GM23248 (cell line): ENCODE data around the gene TERC. TPM values are rescaled to one million over a fixed set of nuclear protein-coding genes. Genes with fewer than 3 reads are reported as not detected.
"Not testable (repeated sequence)": the region's sequence is repeated elsewhere in the genome, so short reads cannot be mapped to it uniquely, and the experiment has no call there.

Source experiments
- DNase-seq: peaks from one replicate; pipeline ENCODE4 v3.0.0-alpha.2; 2015
- H2AFZ ChIP-seq: fragments of 200-600 bp; sonication (generic); 2 replicates; pipeline ENCODE4 v1.6.1; 2016; ENCODE audit warnings: antibody characterized with exemption
- H3F3A ChIP-seq: fragments of 200-600 bp; sonication (generic); 2 replicates; pipeline ENCODE4 v1.6.1; 2016; ENCODE audit warnings: mild to moderate bottlenecking, antibody characterized with exemption, mixed run types; ENCODE audit not compliant: insufficient read depth
- H3K27ac ChIP-seq: fragments of 200-600 bp; sonication (generic); 2 replicates; pipeline ENCODE4 v1.5.1; 2016; ENCODE audit warnings: mild to moderate bottlenecking
- H3K27me3 ChIP-seq: fragments of 200-600 bp; sonication (generic); replicated peaks from 2 replicates; pipeline ENCODE4 v1.6.1; 2016; ENCODE audit warnings: mild to moderate bottlenecking; ENCODE audit not compliant: insufficient read depth
- H3K36me3 ChIP-seq: fragments of 200-600 bp; sonication (generic); 2 replicates; pipeline ENCODE4 v1.6.1; 2016; ENCODE audit warnings: low read depth, mild to moderate bottlenecking
- H3K4me1 ChIP-seq: fragments of 200-600 bp; sonication (generic); 2 replicates; pipeline ENCODE4 v1.6.1; 2016; ENCODE audit warnings: mild to moderate bottlenecking; ENCODE audit not compliant: insufficient read depth
- H3K4me2 ChIP-seq: fragments of 200-600 bp; sonication (generic); one replicate; pipeline ENCODE4 v1.6.1; 2016; ENCODE audit warnings: mild to moderate bottlenecking; ENCODE audit not compliant: unreplicated experiment
- H3K4me3 ChIP-seq: fragments of 200-600 bp; sonication (generic); 2 replicates; pipeline ENCODE4 v1.5.1; 2016; ENCODE audit warnings: mild to moderate bottlenecking
- H3K79me2 ChIP-seq: fragments of 200-600 bp; sonication (generic); 2 replicates; pipeline ENCODE4 v1.6.1; 2016; ENCODE audit warnings: mild to moderate bottlenecking; ENCODE audit not compliant: insufficient read depth
- H3K9ac ChIP-seq: fragments of 200-600 bp; sonication (generic); 2 replicates; pipeline ENCODE4 v1.6.1; 2016; ENCODE audit warnings: mild to moderate bottlenecking
- H3K9me2 ChIP-seq: fragments of 200-600 bp; sonication (generic); 2 replicates; pipeline ENCODE4 v1.6.1; 2016; ENCODE audit warnings: mixed run types, mild to moderate bottlenecking, moderate library complexity; ENCODE audit not compliant: insufficient read depth
- H3K9me3 ChIP-seq: fragments of 200-600 bp; sonication (generic); one replicate; pipeline ENCODE4 v1.6.1; 2017; ENCODE audit warnings: low read depth
- H4K20me1 ChIP-seq: fragments of 200-600 bp; sonication (generic); 2 replicates; pipeline ENCODE4 v1.6.0; 2016; ENCODE audit not compliant: insufficient read depth
- EZH2 ChIP-seq: fragments of 200-600 bp; sonication (generic); IDR thresholded peaks from 2 replicates; pipeline ENCODE4 v1.6.1; 2018; ENCODE audit warnings: antibody characterized with exemption, mild to moderate bottlenecking; ENCODE audit not compliant: insufficient read depth, poor library complexity, severe bottlenecking
- EZH2phosphoT487 ChIP-seq: fragments of 200-600 bp; sonication (generic); IDR thresholded peaks from 2 replicates; pipeline ENCODE4 v1.6.1; 2018; ENCODE audit warnings: antibody characterized with exemption, moderate library complexity, mild to moderate bottlenecking, low read depth; ENCODE audit not compliant: insufficient read depth
- WGBS, 2 experiments: methylation state at CpG; one replicate each; pipeline ENCODE4 v1.1.6; 2015 to 2017; ENCODE audit warnings: low lambda C conversion rate in 2 of 2, low coverage in 1 of 2; ENCODE audit errors: missing lambda C conversion rate in 2 of 2; 5-methylcytosine and 5-hydroxymethylcytosine counted together
- in situ Hi-C: fragments of 300-500 bp; cut with MboI; formaldehyde crosslinking; loops from 2 replicates; pipeline ENCODE4 v1.15.0; 2020
- polyA plus RNA-seq: library from polyadenylated mRNA; unstranded; fragments of >200 nt; fragmentation: Nextera tagmentation; extraction: Ambion mirVana; gene quantifications from 2 replicates; pipeline ENCODE4 v1.2.1, GENCODE V29; 2016
- small RNA-seq: library from RNA; depleted of rRNA; stranded (forward); fragments of <200 nt; gene quantifications from one replicate; pipeline ENCODE3, GENCODE V24; 2014; ENCODE audit warnings: low read depth, low replicate concordance
- total RNA-seq: library from RNA; depleted of rRNA; stranded (reverse); fragments of >200 nt; shearing (Covaris generic); gene quantifications from 2 replicates; pipeline ENCODE4 v1.2.3, GENCODE V29; 2014; rRNA removed

TERC gene
- total and polyA plus RNA-seq, 2 experiments from 2014 or later: 59.2 TPM; not detected in 1

DNA sequence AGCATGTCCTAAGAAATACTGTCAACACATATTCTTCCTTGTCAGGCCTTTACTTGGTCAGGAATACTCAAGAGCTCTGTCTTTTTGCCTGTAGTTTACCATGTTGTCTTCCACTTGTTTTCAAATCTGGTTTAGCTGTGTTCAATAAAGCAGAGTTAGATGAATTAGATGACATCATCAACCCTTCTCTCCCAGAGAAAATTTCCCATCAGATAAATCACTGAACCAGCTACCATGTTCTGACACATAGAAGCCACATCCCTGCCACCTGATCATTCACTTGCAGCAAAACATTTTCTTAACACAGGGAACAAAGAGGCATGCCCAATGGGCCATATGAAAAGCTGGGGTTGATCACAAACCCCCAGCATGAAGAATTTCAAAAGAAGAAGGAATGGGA is 42.1 kb downstream of the TERC start:
- in situ Hi-C loops: no loop called here

DNA sequence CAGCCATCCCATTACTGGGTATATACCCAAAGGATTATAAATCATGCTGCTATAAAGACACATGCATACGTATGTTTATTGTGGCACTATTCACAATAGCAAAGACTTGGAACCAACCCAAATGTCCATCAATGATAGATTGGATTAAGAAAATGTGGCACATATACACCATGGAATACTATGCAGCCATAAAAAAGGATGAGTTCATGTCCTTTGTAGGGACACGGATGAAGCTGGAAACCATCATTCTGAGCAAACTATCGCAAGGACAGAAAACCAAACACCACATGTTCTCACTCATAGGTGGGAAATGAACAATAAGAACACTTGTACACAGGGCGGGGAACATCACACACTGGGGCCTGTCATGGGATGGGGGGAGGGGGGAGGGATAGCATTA is 46.4 kb downstream of the TERC start:
- H3K27me3 ChIP-seq, H3K9me3 ChIP-seq, DNase-seq, H3K79me2 ChIP-seq, H3K4me2 ChIP-seq, H3K36me3 ChIP-seq, in situ Hi-C loops, H3K9me2 ChIP-seq, H3K4me1 ChIP-seq, H2AFZ ChIP-seq, H3K9ac ChIP-seq, H3K27ac ChIP-seq, H4K20me1 ChIP-seq, H3F3A ChIP-seq, H3K4me3 ChIP-seq: not testable (repeated sequence)
- WGBS, 2 experiments: 50 to 58% methylated on average over 4 of the region's 4 CpGs

More for the DNA sequence above, 42.1 kb downstream of the TERC start:
- H4K20me1 ChIP-seq: no peaks in the 10 kb centered on the region
- no peak overlapping the region for H2AFZ ChIP-seq
- no peak overlapping the region for H3K9ac ChIP-seq
- H3K4me2 ChIP-seq: no peak overlapping the region
- no peaks in the 10 kb centered on the region for H3F3A ChIP-seq
- H3K79me2 ChIP-seq: no peaks in the 10 kb centered on the region
- no peak for TF ChIP-seq EZH2phosphoT487
- TF ChIP-seq EZH2: no peak
- DNase-seq: no peak
- no peak overlapping the region for H3K4me3 ChIP-seq
- no peaks in the 10 kb centered on the region for H3K36me3 ChIP-seq
- no peaks in the 10 kb centered on the region for H3K9me3 ChIP-seq
- H3K4me1 ChIP-seq: no peaks in the 10 kb centered on the region
- H3K27ac ChIP-seq: no peak overlapping the region
- no peaks in the 10 kb centered on the region; the same call in 1 of the 2 replicates for H3K27me3 ChIP-seq
- peaks cover 4% of the 10 kb centered on the region; the same call in 1 of the 2 replicates for H3K9me2 ChIP-seq

Small RNAs within 50 kb of the gene (small RNA-seq; reads per million reads assigned to genes)
- not detected for gene RNU6-637P

Other genes starting within 250 kb of the TERC start
- gene MECOM, start 101.3 kb downstream of the TERC start, total RNA-seq: 1.8 and 3.5 TPM in 2 replicates
- gene MECOM, start 101.3 kb downstream of the TERC start, polyA plus RNA-seq: 1.3 and 2.3 TPM in 2 replicates
- 2.8 and 5.2 TPM in 2 replicates for gene ACTRT3, start 4.5 kb upstream of the TERC start, total RNA-seq
- 3.3 and 3.6 TPM in 2 replicates for gene ACTRT3, start 4.5 kb upstream of the TERC start, polyA plus RNA-seq
- 18.4 and 19.6 TPM in 2 replicates for gene MYNN, start 8.3 kb upstream of the TERC start, total RNA-seq
- 14.4 and 14.5 TPM in 2 replicates for gene MYNN, start 8.3 kb upstream of the TERC start, polyA plus RNA-seq
- gene LRRIQ4, start 47.8 kb upstream of the TERC start, total RNA-seq: not detected in 2 replicates
- not detected in 2 replicates for gene LRRIQ4, start 47.8 kb upstream of the TERC start, polyA plus RNA-seq
- gene LRRC34, start 47.8 kb upstream of the TERC start, total RNA-seq: 3.4 and 9.4 TPM in 2 replicates
- gene LRRC34, start 47.8 kb upstream of the TERC start, polyA plus RNA-seq: 4.2 and 5.9 TPM in 2 replicates
- gene LRRC31, start 104.9 kb upstream of the TERC start, total RNA-seq: not detected in 2 replicates
- not detected in 2 replicates for gene LRRC31, start 104.9 kb upstream of the TERC start, polyA plus RNA-seq
- gene SAMD7, start 146.5 kb upstream of the TERC start, total RNA-seq: not detected in 2 replicates
- gene SAMD7, start 146.5 kb upstream of the TERC start, polyA plus RNA-seq: not detected in 2 replicates
- 34.0 and 39.4 TPM in 2 replicates for gene SEC62, start 201.7 kb upstream of the TERC start, total RNA-seq
- gene SEC62, start 201.7 kb upstream of the TERC start, polyA plus RNA-seq: 185 and 193 TPM in 2 replicates